ENCODE results near the gene ME3. TPM values are rescaled to one million over a fixed set of nuclear protein-coding genes. Genes with fewer than 3 reads are reported as not detected.

The ME3 gene
- total RNA-seq, 1 experiment from 2014 or later, result 35.3 TPM

GRCh38 chr11:86497310-86497709 is 175.1 kb downstream of the ME3 start:
- ChIA-PET CTCF (no interaction called here), POLR2A (no interaction called here)
- Histone ChIP-seq H3K9me3 (ENCODE audit: control insufficient read depth, insufficient read depth, low read depth, low read length) (no peaks in the 10 kb centered on the region), H3K36me3 (ENCODE audit: control insufficient read depth, insufficient read depth, low read length) (no peaks in the 10 kb centered on the region), H3K27ac (ENCODE audit: low read length) (peak overlapping the region; percentile 65), H3K4me1 (ENCODE audit: control insufficient read depth, insufficient read depth, low read length) (no peaks in the 10 kb centered on the region), H3K4me3 (ENCODE audit: low read depth in 2 of 2, low read length in 2 of 2) (no peak overlapping the region), H3K27me3 (ENCODE audit: control insufficient read depth, insufficient read depth, low read length) (no peaks in the 10 kb centered on the region)
- no TSS peak for BruUV-seq (replicated peaks)
- DNase-seq (ENCODE audit: low read depth, low spot score) (no peak), ATAC-seq (no peak)
- intact Hi-C loops (cut with micrococcal nuclease; ENCODE audit: unreplicated experiment) (no loop called here), in situ Hi-C loops (cut with HindIII; ENCODE audit: low pct_unique_long_range_greater_than_20kb, low sequenced_read_pairs) (no loop called here)
- TF ChIP-seq POLR2AphosphoS5 (IDR thresholded peaks at IDR 0.05; ENCODE audit: low read depth, low read length) (no peak), SIN3A (IDR thresholded peaks at IDR 0.05; ENCODE audit: borderline replicate concordance, insufficient read depth, low read depth, low read length) (no peak), CTCF (IDR thresholded peaks at IDR 0.05) (no peak), TCF7L2 (IDR thresholded peaks at IDR 0.05; ENCODE audit: low read depth, low read length) (no peak), REST (IDR thresholded peaks at IDR 0.05; ENCODE audit: insufficient read depth in 1 of 2, low read depth in 2 of 2, low read length in 1 of 2) (no peak)

GRCh38 chr11:86495351-86495750 is 177.1 kb downstream of the ME3 start:
- Histone ChIP-seq H3K27me3 (ENCODE audit: control insufficient read depth, insufficient read depth, low read length) (no peaks in the 10 kb centered on the region), H3K27ac (ENCODE audit: low read length) (no peak overlapping the region), H3K4me3 (ENCODE audit: low read depth in 2 of 2, low read length in 2 of 2) (no peak overlapping the region), H3K36me3 (ENCODE audit: control insufficient read depth, insufficient read depth, low read length) (no peaks in the 10 kb centered on the region), H3K9me3 (ENCODE audit: control insufficient read depth, insufficient read depth, low read depth, low read length) (no peaks in the 10 kb centered on the region), H3K4me1 (ENCODE audit: control insufficient read depth, insufficient read depth, low read length) (no peaks in the 10 kb centered on the region)
- intact Hi-C loops (cut with micrococcal nuclease; ENCODE audit: unreplicated experiment) (no loop called here), in situ Hi-C loops (cut with HindIII; ENCODE audit: low pct_unique_long_range_greater_than_20kb, low sequenced_read_pairs) (no loop called here)
- ATAC-seq, result no peak
- no peak for DNase-seq (ENCODE audit: low read depth, low spot score)
- BruUV-seq (replicated peaks), result no TSS peak
- ChIA-PET POLR2A (interaction anchor here (0.6 kb wide), 1 partner anchor 1018 kb away, joined by 3 read pairs; no protein-coding TSS in a partner anchor), CTCF (no interaction called here)
- TF ChIP-seq REST (IDR thresholded peaks at IDR 0.05; ENCODE audit: insufficient read depth in 1 of 2, low read depth in 2 of 2, low read length in 1 of 2) (no peak), POLR2AphosphoS5 (IDR thresholded peaks at IDR 0.05; ENCODE audit: low read depth, low read length) (no peak), CTCF (IDR thresholded peaks at IDR 0.05) (no peak), SIN3A (IDR thresholded peaks at IDR 0.05; ENCODE audit: borderline replicate concordance, insufficient read depth, low read depth, low read length) (no peak), TCF7L2 (IDR thresholded peaks at IDR 0.05; ENCODE audit: low read depth, low read length) (no peak)
